GM21447 (cell line): Measurements from ENCODE around the gene WDR53.
"Not testable (repeated sequence)": the region's sequence is repeated elsewhere in the genome, so short reads cannot be mapped to it uniquely, and the experiment has no call there.

Experiments
- ATAC-seq: cut with Tn5 transposase; IDR thresholded peaks from one replicate; pipeline ENCODE4 v1.9.1; 2021; ENCODE audit not compliant: unreplicated experiment

WDR53 gene

DNA sequence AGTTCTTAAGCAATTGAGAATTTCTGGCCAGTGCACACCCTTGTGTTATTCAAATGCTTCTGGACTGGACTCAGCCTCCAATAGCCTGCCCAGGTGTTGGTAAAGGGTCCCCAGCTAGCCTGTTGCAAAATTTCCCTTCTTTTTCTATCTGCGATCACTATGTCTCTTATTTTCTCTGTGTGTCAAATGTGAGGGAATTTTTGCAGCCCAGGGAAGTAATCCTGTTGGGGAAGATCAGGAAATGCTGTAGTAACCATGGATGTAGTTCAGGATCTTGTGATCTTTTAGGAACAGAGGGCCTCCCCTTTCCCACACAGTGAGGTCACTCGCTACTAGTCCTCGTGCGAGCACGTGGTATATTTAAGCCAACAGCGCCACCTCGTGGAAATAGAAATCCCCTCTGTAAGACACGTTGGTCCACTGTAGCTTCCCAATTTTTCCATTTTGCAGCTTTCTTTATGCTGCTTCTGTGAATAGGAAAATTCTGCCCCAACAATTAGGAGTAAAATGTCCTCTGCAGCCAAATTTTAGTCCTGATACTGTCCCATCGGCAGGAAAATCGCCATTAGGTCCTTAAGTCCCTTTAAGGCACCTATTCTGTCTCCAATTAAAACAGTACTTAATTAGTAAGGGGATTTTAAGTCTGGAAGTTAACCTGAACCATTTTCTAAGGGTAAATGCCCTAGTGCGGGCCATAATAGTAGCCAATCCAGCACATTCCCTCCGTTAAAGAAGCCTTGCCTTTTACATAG, 49.2 kb downstream of the WDR53 start:
- ATAC-seq, result no peak

- no peak for ATAC-seq
These were observed 50.4 kb downstream of the WDR53 start for GRCh38 chr3:196517919-196518318.

DNA sequence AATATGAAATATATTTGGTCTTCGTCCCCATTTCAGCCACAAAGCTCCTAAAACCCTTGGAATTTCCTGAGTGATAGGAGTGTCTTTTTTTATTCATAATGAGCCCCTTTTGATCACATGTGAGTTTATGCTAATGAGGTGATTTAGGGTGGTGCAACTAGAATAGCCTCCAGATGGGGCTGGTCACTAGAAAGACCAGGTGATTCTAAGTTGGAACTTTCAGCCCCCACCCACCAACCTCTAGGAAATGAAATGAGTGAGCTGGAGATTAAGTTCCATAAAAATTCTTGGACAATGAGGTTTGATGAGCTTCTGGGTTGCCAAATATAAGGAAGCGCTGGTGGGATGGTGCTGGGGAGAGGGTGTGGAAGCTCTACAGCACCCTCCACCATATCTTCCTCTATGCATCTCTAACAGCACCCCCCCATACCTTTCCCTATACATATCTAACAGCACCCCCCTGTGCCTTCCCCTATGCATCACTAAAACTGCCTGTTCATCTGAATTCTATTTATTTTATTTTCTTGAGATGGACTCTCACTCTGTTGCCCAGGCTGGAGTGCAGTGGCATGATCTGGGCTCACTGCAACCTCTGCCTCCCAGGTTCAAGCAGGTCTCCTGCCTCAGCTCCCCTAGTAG, 51.1 kb downstream of the WDR53 start:
- ATAC-seq, result no peak

DNA sequence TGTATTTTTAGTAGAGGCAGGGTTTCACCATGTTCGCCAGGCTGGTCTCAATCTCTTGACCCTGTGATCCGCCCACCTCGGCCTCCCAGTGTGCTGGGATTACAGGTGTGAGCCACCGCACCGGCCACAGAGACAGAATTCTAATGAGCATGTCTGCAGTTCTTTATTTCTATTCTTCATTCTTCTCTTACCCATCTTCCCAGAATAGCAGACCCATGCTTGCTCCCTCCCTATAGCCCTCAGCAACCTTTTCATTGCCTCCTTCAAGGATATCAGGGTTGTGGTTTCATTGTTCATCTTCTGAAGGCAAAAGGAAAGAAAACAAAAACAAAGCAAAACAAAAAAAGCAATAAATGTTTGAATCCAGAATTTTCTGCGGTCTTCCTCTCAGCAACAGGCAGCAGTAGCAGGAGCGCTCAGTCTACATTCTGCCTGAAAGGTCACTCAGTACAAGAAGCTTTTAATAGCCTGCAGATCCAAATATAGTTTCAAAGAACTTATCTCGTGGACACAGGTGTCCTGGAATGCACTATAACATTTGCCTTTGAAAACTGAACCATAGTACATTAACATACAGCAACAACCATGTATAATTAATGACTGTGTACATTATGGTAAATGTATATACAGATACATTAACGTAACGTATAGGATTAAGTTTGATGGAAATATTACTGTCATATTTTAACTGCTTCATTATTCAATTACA, 53.3 kb downstream of the WDR53 start, which contains the start of gene SMCO1:
SMCO1 (minus strand) TSS at position 434 of the 709 bp plus-strand sequence; CDS start at position 297, 137 bp downstream.
- no peak for ATAC-seq

- no peak for ATAC-seq
These were observed 54.0 kb downstream of the WDR53 start for GRCh38 chr3:196514350-196514716.

DNA sequence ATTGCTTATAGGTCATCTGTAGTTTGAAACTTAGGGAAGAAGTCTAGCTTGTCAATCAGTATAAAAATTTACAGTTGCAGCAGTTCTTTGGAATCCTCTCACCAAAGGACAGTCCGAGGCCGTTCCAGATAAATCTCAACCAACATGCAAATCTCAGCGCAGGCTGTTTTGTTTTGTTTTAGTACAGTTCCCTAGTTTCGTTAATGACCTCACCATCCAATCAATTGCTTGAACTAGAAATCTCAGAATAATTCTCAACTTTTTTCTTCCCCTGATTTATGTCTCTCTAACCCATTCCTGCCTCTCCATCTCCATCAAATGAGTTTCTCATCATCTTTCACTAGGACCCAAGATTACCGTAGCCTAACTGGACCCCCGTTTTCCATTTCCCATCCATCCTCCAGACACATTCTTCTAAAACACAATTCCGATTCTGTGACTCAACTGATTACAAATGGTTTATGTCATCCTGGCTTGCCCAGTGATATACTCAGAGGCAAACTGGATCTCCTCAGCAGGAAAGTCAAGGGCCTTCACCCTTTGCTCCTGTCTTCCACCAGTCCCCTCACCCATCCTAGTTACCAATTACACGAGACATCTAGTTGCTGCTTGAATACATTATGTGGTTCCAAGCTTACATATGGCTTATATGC, 54.5 kb downstream of the WDR53 start:
- no peak for ATAC-seq

DNA sequence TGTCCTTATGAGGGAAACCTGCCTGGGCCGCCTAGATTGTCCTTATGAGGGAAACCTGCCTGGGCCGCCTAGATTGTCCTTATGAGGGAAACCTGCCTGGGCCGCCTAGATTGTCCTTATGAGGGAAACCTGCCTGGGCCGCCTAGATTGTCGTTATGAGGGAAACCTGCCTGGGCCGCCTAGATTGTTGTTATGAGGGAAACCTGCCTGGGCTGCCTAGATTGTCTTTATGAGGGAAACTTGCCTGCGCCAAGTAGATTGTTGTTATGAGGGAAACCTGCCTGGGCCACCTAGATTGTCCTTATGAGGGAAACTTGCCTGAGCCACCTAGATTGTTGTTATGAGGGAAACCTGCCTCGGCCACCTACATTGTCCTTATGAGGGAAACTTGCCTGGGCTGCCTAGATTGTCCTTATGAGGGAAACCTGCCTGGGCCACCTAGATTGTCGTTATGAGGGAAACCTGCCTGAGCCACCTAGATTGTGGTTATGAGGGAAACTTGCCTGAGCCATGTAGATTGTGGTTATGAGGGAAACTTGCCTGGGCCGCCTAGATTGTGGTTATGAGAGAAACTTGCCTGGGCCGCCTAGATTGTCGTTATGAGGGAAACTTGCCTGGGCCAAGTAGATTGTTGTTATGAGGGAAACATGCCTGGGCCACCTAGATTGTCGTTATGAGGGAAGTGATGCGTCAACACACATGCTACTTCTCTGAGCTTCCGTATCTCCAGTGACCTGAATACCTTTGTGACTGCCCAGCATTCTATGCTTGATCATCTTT, 56.5 kb downstream of the WDR53 start:
- ATAC-seq, result not testable (repeated sequence)

GRCh38 chr3:196511108-196511507, 57.2 kb downstream of the WDR53 start:
- not testable (repeated sequence) for ATAC-seq

GRCh38 chr3:196506687-196507086, 61.7 kb downstream of the WDR53 start:
- ATAC-seq, result no peak

- ATAC-seq, result no peak
These were observed 63.8 kb downstream of the WDR53 start for GRCh38 chr3:196504556-196504955.
